Activated CD8-positive, alpha-beta memory T cell treated with anti-CD3 and anti-CD28 coated beads, Interleukin-2, amount 10 ng/mL, durations not matched to agents 7 days and 5 days (primary cell): ENCODE measurements around the gene CDKN2B-AS1. TPM values are rescaled to one million over a fixed set of nuclear protein-coding genes. Genes with fewer than 3 reads are reported as not detected.

Experiments
- ATAC-seq: fragments of 150-1000 bp; cut with Tn5 transposase; one replicate; pipeline ENCODE4 v1.10.0; 2021; ENCODE audit warnings: moderate library complexity
- CTCF ChIA-PET: fragments of 350-600 bp; sonication (Branson Sonifier 250); formaldehyde crosslinking; loops from one replicate; lab custom pipeline; 2021; ENCODE audit warnings: antibody characterized with exemption; lab: Charles Lee
- DNase-seq: peaks from one replicate; pipeline ENCODE4 v3.0.0-alpha.2; 2020
- H3K27ac Mint-ChIP-seq: one replicate; pipeline ENCODE4 v1.8.0; 2021; ENCODE audit warnings: mild to moderate bottlenecking, mixed read lengths
- H3K27me3 Mint-ChIP-seq: one replicate; pipeline ENCODE4 v1.8.0; 2021; ENCODE audit warnings: mixed read lengths
- H3K36me3 Mint-ChIP-seq: one replicate; pipeline ENCODE4 v1.8.0; 2021; ENCODE audit warnings: mild to moderate bottlenecking, mixed read lengths
- H3K4me1 Mint-ChIP-seq: one replicate; pipeline ENCODE4 v1.8.0; 2021; ENCODE audit warnings: mixed read lengths
- H3K4me3 Mint-ChIP-seq: one replicate; pipeline ENCODE4 v1.8.0; 2021; ENCODE audit warnings: mild to moderate bottlenecking, moderate library complexity, mixed read lengths
- H3K9me3 Mint-ChIP-seq: one replicate; pipeline ENCODE4 v1.8.0; 2022; ENCODE audit warnings: low read depth, mixed read lengths
- total RNA-seq, 2 experiments: library from RNA; stranded (reverse); gene quantifications; one replicate each; pipeline ENCODE4 v1.2.3, GENCODE V29; 2021

The CDKN2B-AS1 gene
- total RNA-seq, 2 experiments from 2014 or later = 3.3 to 3.4 TPM

- peaks cover 4% of the 10 kb centered on the region for H3K9me3 Mint-ChIP-seq
- ATAC-seq (no peak), DNase-seq (no peak)
- peak overlapping the region; percentile 10 for H3K27ac Mint-ChIP-seq
- H3K4me1 Mint-ChIP-seq = peaks cover 34% of the 10 kb centered on the region
- CTCF ChIA-PET = interaction anchor here (1.0 to 5.9 kb wide), 6 partner anchors 8 to 157 kb away, joined by 3 to 37 read pairs (median 4); partner anchors contain the start of genes CDKN2A, CDKN2B and CDKN2B-AS1
- H3K27me3 Mint-ChIP-seq = peaks cover 96% of the 10 kb centered on the region
- peaks cover 22% of the 10 kb centered on the region for H3K36me3 Mint-ChIP-seq
- H3K4me3 Mint-ChIP-seq = peak overlapping the region; percentile 18
These were observed 25.3 kb upstream of the CDKN2B-AS1 start for GRCh38 chr9:21969011-21969940.

GRCh38 chr9:21969951-21970799, 24.4 kb upstream of the CDKN2B-AS1 start:
- Mint-ChIP-seq H3K9me3 (peaks cover 4% of the 10 kb centered on the region), H3K27me3 (peaks cover 96% of the 10 kb centered on the region), H3K4me1 (peaks cover 35% of the 10 kb centered on the region), H3K4me3 (no peak overlapping the region), H3K36me3 (peaks cover 22% of the 10 kb centered on the region), H3K27ac (peak overlapping the region; percentile 19)
- DNase-seq (no peak), ATAC-seq (no peak)
- CTCF ChIA-PET = interaction anchor here (1.0 to 5.9 kb wide), 5 partner anchors 24 to 158 kb away, joined by 3 to 37 read pairs (median 3); partner anchors contain the start of genes CDKN2A, CDKN2B and CDKN2B-AS1

DNA sequence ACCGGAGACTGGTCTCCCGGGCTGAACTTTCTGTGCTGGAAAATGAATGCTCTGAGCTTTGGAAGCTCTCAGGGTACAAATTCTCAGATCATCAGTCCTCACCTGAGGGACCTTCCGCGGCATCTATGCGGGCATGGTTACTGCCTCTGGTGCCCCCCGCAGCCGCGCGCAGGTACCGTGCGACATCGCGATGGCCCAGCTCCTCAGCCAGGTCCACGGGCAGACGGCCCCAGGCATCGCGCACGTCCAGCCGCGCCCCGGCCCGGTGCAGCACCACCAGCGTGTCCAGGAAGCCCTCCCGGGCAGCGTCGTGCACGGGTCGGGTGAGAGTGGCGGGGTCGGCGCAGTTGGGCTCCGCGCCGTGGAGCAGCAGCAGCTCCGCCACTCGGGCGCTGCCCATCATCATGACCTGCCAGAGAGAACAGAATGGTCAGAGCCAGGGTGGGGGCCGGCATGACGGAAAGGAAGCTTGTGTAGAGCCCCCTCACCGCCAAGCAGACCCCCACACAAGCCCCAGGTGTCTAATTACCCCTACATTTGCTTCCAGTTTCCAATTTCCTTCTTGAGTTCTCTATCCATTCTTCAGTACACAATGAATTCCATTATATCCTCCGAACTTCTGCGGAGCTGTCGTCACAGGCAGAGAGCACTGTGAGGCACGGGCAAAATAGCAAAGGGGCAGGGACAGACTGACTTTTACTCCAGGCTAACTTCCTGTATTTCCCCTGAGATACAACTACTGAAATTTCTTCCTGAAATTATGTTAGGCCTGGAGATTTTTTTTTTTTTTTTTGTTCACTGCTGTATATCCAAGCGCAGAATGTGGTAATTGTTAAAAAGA, 23.6 kb upstream of the CDKN2B-AS1 start:
- Mint-ChIP-seq H3K27ac (peak overlapping the region; percentile 40), H3K27me3 (peaks cover 96% of the 10 kb centered on the region), H3K9me3 (peaks cover 4% of the 10 kb centered on the region), H3K4me1 (peaks cover 35% of the 10 kb centered on the region), H3K36me3 (peaks cover 22% of the 10 kb centered on the region), H3K4me3 (no peak overlapping the region)
- CTCF ChIA-PET = interaction anchor here (1.1 to 5.9 kb wide), 5 partner anchors 16 to 157 kb away, joined by 3 to 37 read pairs (median 6); partner anchors contain the start of genes CDKN2A, CDKN2B and CDKN2B-AS1
- ATAC-seq (no peak), DNase-seq (no peak)

DNA sequence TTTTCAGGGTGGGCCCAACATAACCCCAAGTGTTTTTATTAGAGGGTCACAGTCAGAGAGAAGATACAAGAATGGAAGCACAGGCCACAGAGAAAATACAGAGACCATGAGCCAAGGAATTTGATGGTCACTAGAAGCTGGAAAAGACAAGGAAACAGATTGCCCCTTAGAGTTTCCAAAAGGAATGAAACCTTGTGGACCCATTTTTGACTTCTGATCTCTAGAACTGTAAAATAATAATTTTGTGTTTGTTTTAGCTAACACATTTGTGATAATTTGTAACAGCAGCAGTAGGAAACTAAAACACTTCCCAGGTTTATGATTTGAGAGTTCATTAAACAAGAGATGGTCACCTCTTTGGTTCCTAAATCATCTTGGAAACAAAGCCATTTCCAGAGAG, 22.2 kb upstream of the CDKN2B-AS1 start:
- Mint-ChIP-seq H3K27ac (no peak overlapping the region), H3K27me3 (peaks cover 97% of the 10 kb centered on the region), H3K36me3 (peaks cover 19% of the 10 kb centered on the region), H3K4me3 (no peak overlapping the region), H3K9me3 (peaks cover 4% of the 10 kb centered on the region), H3K4me1 (peaks cover 35% of the 10 kb centered on the region)
- CTCF ChIA-PET = interaction anchor here (5.9 kb wide), 1 partner anchor 36 kb away, joined by 37 read pairs; the partner anchor contains the start of gene CDKN2B
- ATAC-seq (no peak), DNase-seq (no peak)

DNA sequence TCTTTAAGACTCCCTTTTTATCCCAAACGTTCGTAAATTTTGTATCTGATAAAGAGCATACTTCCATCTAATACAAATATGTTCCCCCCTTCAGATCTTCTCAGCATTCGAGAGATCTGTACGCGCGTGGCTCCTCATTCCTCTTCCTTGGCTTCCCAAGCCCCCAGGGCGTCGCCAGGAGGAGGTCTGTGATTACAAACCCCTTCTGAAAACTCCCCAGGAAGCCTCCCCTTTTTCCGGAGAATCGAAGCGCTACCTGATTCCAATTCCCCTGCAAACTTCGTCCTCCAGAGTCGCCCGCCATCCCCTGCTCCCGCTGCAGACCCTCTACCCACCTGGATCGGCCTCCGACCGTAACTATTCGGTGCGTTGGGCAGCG, 20.3 kb upstream of the CDKN2B-AS1 start:
- Mint-ChIP-seq H3K27ac (no peak overlapping the region), H3K4me3 (peak overlapping the region; percentile 73), H3K4me1 (peaks cover 25% of the 10 kb centered on the region), H3K36me3 (peaks cover 11% of the 10 kb centered on the region), H3K27me3 (peaks cover 95% of the 10 kb centered on the region), H3K9me3 (no peaks in the 10 kb centered on the region)
- DNase-seq = no peak
- ATAC-seq = no peak
- CTCF ChIA-PET = interaction anchor here (0.9 to 1.3 kb wide), 2 partner anchors 34 to 64 kb away, joined by 3 to 8 read pairs; partner anchors contain the start of gene CDKN2B

- Mint-ChIP-seq H3K9me3 (no peaks in the 10 kb centered on the region), H3K4me1 (peaks cover 25% of the 10 kb centered on the region), H3K27ac (no peak overlapping the region), H3K27me3 (peaks cover 95% of the 10 kb centered on the region), H3K36me3 (peaks cover 9% of the 10 kb centered on the region), H3K4me3 (peak overlapping the region; percentile 73)
- ATAC-seq (peak; percentile 78), DNase-seq (no peak)
- CTCF ChIA-PET = interaction anchor here (0.9 to 2.7 kb wide), 3 partner anchors 9 to 34 kb away, joined by 3 to 14 read pairs (median 8); partner anchors contain the start of gene CDKN2B
These were observed 19.7 kb upstream of the CDKN2B-AS1 start for GRCh38 chr9:21974722-21975409.

- CTCF ChIA-PET = interaction anchor here (0.9 to 2.7 kb wide), 5 partner anchors 10 to 143 kb away, joined by 3 to 14 read pairs (median 4); partner anchors contain the start of gene CDKN2B
- DNase-seq = no peak
- H3K4me1 Mint-ChIP-seq = peaks cover 22% of the 10 kb centered on the region
- H3K36me3 Mint-ChIP-seq = no peaks in the 10 kb centered on the region
- H3K9me3 Mint-ChIP-seq = no peaks in the 10 kb centered on the region
- H3K27me3 Mint-ChIP-seq = peaks cover 87% of the 10 kb centered on the region
- no peak overlapping the region for H3K27ac Mint-ChIP-seq
- no peak overlapping the region for H3K4me3 Mint-ChIP-seq
- no peak for ATAC-seq
These were observed 18.2 kb upstream of the CDKN2B-AS1 start for GRCh38 chr9:21976334-21976875.

GRCh38 chr9:21982391-21982790, 12.2 kb upstream of the CDKN2B-AS1 start:
- Mint-ChIP-seq H3K27ac (no peak overlapping the region), H3K27me3 (peaks cover 73% of the 10 kb centered on the region), H3K36me3 (peaks cover 4% of the 10 kb centered on the region), H3K4me3 (no peak overlapping the region), H3K9me3 (no peaks in the 10 kb centered on the region), H3K4me1 (peaks cover 5% of the 10 kb centered on the region)
- CTCF ChIA-PET = interaction anchor here (0.7 to 1.8 kb wide), 2 partner anchors 26 to 169 kb away, joined by 4 to 8 read pairs; partner anchors contain the start of gene CDKN2B
- ATAC-seq = no peak
- no peak for DNase-seq

- H3K36me3 Mint-ChIP-seq = peaks cover 4% of the 10 kb centered on the region
- no peaks in the 10 kb centered on the region for H3K9me3 Mint-ChIP-seq
- H3K27ac Mint-ChIP-seq = no peak overlapping the region
- H3K4me1 Mint-ChIP-seq = peaks cover 5% of the 10 kb centered on the region
- CTCF ChIA-PET = interaction anchor here (0.7 to 1.8 kb wide), 3 partner anchors 12 to 169 kb away, joined by 3 to 8 read pairs (median 4); partner anchors contain the start of genes CDKN2B and CDKN2B-AS1
- H3K27me3 Mint-ChIP-seq = peaks cover 72% of the 10 kb centered on the region
- DNase-seq (no peak), ATAC-seq (no peak)
- H3K4me3 Mint-ChIP-seq = no peak overlapping the region
These were observed 11.6 kb upstream of the CDKN2B-AS1 start for GRCh38 chr9:21982861-21983560.

GRCh38 chr9:21983561-21983935, 11.0 kb upstream of the CDKN2B-AS1 start:
- DNase-seq (no peak), ATAC-seq (no peak)
- H3K4me3 Mint-ChIP-seq = no peak overlapping the region
- H3K9me3 Mint-ChIP-seq = no peaks in the 10 kb centered on the region
- H3K27ac Mint-ChIP-seq = no peak overlapping the region
- CTCF ChIA-PET = interaction anchor here (0.6 to 1.8 kb wide), 3 partner anchors 11 to 170 kb away, joined by 3 to 4 read pairs (median 3); partner anchors contain the start of gene CDKN2B-AS1
- peaks cover 72% of the 10 kb centered on the region for H3K27me3 Mint-ChIP-seq
- H3K4me1 Mint-ChIP-seq = peaks cover 9% of the 10 kb centered on the region
- H3K36me3 Mint-ChIP-seq = peaks cover 7% of the 10 kb centered on the region

DNA sequence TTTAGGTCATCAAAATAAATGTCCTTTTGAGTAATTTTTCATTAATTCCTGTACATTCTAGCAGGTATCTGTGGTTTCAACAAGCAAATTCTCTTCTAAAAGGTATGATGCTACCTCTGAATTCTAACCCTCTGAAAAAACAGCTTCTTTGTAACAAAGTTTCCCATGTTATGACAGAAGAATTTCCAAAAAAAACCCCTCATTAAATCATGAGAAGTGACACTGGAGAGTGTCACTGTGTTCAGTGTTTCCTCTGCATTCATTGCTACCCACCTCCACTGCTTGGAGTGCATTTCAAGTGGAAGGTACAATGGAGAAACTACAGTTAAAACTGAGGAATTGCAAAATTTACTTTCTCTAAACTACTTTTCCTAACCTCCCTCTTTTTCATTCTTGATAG, 10.5 kb upstream of the CDKN2B-AS1 start:
- no peak overlapping the region for H3K27ac Mint-ChIP-seq
- H3K4me3 Mint-ChIP-seq = no peak overlapping the region
- H3K9me3 Mint-ChIP-seq = no peaks in the 10 kb centered on the region
- DNase-seq = no peak
- H3K4me1 Mint-ChIP-seq = peaks cover 11% of the 10 kb centered on the region
- CTCF ChIA-PET = interaction anchor here (0.6 to 1.8 kb wide), 2 partner anchors 11 to 170 kb away, joined by 3 to 4 read pairs; no protein-coding TSS in a partner anchor
- H3K27me3 Mint-ChIP-seq = peaks cover 71% of the 10 kb centered on the region
- no peak for ATAC-seq
- peaks cover 11% of the 10 kb centered on the region for H3K36me3 Mint-ChIP-seq
